ENCODE measurements around the gene MARK2. TPM values are rescaled to one million over a fixed set of nuclear protein-coding genes. Genes with fewer than 3 reads are reported as not detected.

The MARK2 gene
- total RNA-seq, 3 donors from 2014 or later, result 12.6 to 34.0 (median 22.3) TPM

- H3K36me3 ChIP-seq, result no peaks in the 10 kb centered on the region
- H3K27ac ChIP-seq, result no peak overlapping the region
- no peaks in the 10 kb centered on the region for H3K4me1 ChIP-seq
- TF ChIP-seq POLR2AphosphoS5 (IDR thresholded peaks at IDR 0.05) (no peak), POLR2A (IDR thresholded peaks at IDR 0.05) (no peak)
- TF ChIP-seq, protein P1, sequence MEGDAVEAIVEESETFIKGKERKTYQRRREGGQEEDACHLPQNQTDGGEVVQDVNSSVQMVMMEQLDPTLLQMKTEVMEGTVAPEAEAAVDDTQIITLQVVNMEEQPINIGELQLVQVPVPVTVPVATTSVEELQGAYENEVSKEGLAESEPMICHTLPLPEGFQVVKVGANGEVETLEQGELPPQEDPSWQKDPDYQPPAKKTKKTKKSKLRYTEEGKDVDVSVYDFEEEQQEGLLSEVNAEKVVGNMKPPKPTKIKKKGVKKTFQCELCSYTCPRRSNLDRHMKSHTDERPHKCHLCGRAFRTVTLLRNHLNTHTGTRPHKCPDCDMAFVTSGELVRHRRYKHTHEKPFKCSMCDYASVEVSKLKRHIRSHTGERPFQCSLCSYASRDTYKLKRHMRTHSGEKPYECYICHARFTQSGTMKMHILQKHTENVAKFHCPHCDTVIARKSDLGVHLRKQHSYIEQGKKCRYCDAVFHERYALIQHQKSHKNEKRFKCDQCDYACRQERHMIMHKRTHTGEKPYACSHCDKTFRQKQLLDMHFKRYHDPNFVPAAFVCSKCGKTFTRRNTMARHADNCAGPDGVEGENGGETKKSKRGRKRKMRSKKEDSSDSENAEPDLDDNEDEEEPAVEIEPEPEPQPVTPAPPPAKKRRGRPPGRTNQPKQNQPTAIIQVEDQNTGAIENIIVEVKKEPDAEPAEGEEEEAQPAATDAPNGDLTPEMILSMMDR (IDR thresholded peaks at IDR 0.05), result no peak
- H3K4me3 ChIP-seq, result no peak overlapping the region
- no peaks in the 10 kb centered on the region for H3K27me3 ChIP-seq
- intact Hi-C loops (cut with DNase I; ENCODE audit: low total_unique reads), result no loop called here
- H3K9me3 ChIP-seq, result no peaks in the 10 kb centered on the region
- DNase-seq (ENCODE audit: low spot score in 2 of 2), result no peak
Measured at GRCh38 chr11:63831326-63831725, 7.6 kb upstream of the MARK2 start.

DNA sequence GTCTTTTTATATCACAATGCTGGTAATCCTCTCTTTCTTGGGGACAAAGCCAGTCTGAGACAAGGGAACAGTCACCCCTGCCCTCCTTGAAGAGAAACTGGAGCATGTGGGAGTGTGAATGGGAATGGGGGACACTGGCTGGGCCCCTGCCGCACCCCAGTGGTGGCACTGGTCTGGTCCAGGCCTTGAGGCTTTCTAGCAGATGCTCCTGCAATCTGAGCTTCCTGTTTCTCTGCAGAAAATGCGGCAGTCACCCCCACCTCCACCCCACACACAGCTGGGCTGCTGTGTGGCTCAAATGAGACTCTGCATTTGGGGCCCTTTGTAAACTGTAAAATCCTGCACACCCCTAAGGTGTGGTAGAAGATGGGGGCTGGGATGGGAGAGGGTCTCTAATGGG is 6.6 kb upstream of the MARK2 start:
- H3K36me3 ChIP-seq, result no peaks in the 10 kb centered on the region
- no peak for TF ChIP-seq POLR2AphosphoS5 (IDR thresholded peaks at IDR 0.05)
- TF ChIP-seq, protein P1 (IDR thresholded peaks at IDR 0.05), result no peak
- TF ChIP-seq POLR2A (IDR thresholded peaks at IDR 0.05), result no peak
- H3K4me3 ChIP-seq, result no peak overlapping the region
- no peaks in the 10 kb centered on the region for H3K27me3 ChIP-seq
- DNase-seq (ENCODE audit: low spot score in 2 of 2), result no peak
- H3K9me3 ChIP-seq, result no peaks in the 10 kb centered on the region
- H3K27ac ChIP-seq, result no peak overlapping the region
- peaks cover 0 to under 1% of the 10 kb centered on the region in 2 donors for H3K4me1 ChIP-seq
- intact Hi-C loops (cut with DNase I; ENCODE audit: low total_unique reads), result no loop called here

GRCh38 chr11:63833048-63833447 is 5.9 kb upstream of the MARK2 start:
- no peaks in the 10 kb centered on the region for H3K9me3 ChIP-seq
- no peak overlapping the region for H3K27ac ChIP-seq
- no peak for DNase-seq (ENCODE audit: low spot score in 2 of 2)
- no peak for TF ChIP-seq POLR2A (IDR thresholded peaks at IDR 0.05)
- intact Hi-C loops (cut with DNase I; ENCODE audit: low total_unique reads), result no loop called here
- no peaks in the 10 kb centered on the region for H3K27me3 ChIP-seq
- no peaks in the 10 kb centered on the region for H3K36me3 ChIP-seq
- H3K4me3 ChIP-seq, result no peak overlapping the region
- peaks cover 0 to 7% of the 10 kb centered on the region in 2 donors for H3K4me1 ChIP-seq

GRCh38 chr11:63834535-63835157 is 4.3 kb upstream of the MARK2 start:
- intact Hi-C loops (cut with DNase I; ENCODE audit: low total_unique reads), result loop anchor here (5.0 kb wide), 2 partner anchors 113 to 313 kb away; no protein-coding TSS in a partner anchor
- H3K27ac ChIP-seq, result no peak overlapping the region

DNA sequence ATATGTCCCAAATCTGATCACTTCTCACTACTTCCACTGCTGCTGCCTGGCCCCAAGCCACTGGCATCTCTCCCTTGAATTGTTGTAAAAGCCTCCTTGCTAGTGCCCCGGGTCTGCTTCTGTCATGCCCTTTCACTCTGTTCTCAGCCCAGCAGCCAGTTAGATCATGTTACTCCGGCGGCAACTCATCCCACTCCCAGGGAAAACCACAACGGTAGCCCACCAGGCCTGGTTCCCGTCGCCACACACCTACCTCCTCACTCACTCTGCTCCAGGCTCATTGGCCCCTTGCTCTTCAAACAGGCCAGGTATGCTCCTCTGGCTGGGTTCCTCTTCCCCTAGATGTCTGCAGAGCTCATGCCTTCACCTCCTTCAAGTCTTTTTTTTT is 3.8 kb upstream of the MARK2 start:
- Histone ChIP-seq H3K9me3 (no peaks in the 10 kb centered on the region), H3K27me3 (no peaks in the 10 kb centered on the region), H3K4me3 (no peak overlapping the region), H3K27ac (no peak overlapping the region), H3K36me3 (no peaks in the 10 kb centered on the region), H3K4me1 (peaks cover 0 to 10% of the 10 kb centered on the region in 2 donors)
- DNase-seq (ENCODE audit: low spot score in 2 of 2), result no peak
- TF ChIP-seq, protein P1 (IDR thresholded peaks at IDR 0.05), result no peak
- no peak for TF ChIP-seq POLR2A (IDR thresholded peaks at IDR 0.05)
- TF ChIP-seq POLR2AphosphoS5 (IDR thresholded peaks at IDR 0.05), result no peak
- intact Hi-C loops (cut with DNase I; ENCODE audit: low total_unique reads), result loop anchor here (5.0 kb wide), 2 partner anchors 112 to 312 kb away; no protein-coding TSS in a partner anchor

More at GRCh38 chr11:63834535-63835157, 4.3 kb upstream of the MARK2 start:
- H3K9me3 ChIP-seq, result no peaks in the 10 kb centered on the region
- H3K4me3 ChIP-seq, result no peak overlapping the region
- H3K36me3 ChIP-seq, result no peaks in the 10 kb centered on the region
- H3K27me3 ChIP-seq, result no peaks in the 10 kb centered on the region
- TF ChIP-seq POLR2AphosphoS5 (IDR thresholded peaks at IDR 0.05) (no peak), POLR2A (IDR thresholded peaks at IDR 0.05) (no peak)
- TF ChIP-seq, protein P1 (IDR thresholded peaks at IDR 0.05), result no peak
- DNase-seq (ENCODE audit: low spot score in 2 of 2), result no peak
- peaks cover 0 to 10% of the 10 kb centered on the region in 2 donors for H3K4me1 ChIP-seq
